Pancreas (tissue), 10 donors: ENCODE measurements around the gene WRNIP1. TPM values are rescaled to one million over a fixed set of nuclear protein-coding genes. Genes with fewer than 3 reads are reported as not detected.

Experiments
- ATAC-seq, 4 donors: fragments of 200-7000 bp; cut with Tn5 transposase; one replicate each; pipeline versions ENCODE4 v1.8.0 to v1.9.1; 2020; ENCODE audit warnings: mild to moderate bottlenecking in 4 of 4, moderate library complexity in 4 of 4
- DNase-seq, 6 donors: peaks; one replicate each; pipeline ENCODE4 v3.0.0-alpha.2; 2020
- FAIRE-seq: peaks from 2 replicates; lab custom pipeline; 2012; peaks lifted over from hg19 to GRCh38; lab: Jason Lieb, UNC
- H3K27ac ChIP-seq, 4 donors: fragments of 200-600 bp; sonication (generic); 1 replicate in 3 of 4; 2 replicates in 1 of 4; pipeline versions ENCODE4 v1.5.0 to v1.8.0; 2020
- H3K27me3 ChIP-seq, 4 donors: fragments of 200-600 bp; one replicate each; pipeline ENCODE4 v1.8.0; 2021
- H3K36me3 ChIP-seq, 3 donors: fragments of 200-600 bp; sonication (generic) in 1 of 3; one replicate each; pipeline versions ENCODE4 v1.5.0 to v1.8.0; 2020 to 2021
- H3K4me1 ChIP-seq, 3 donors: fragments of 200-600 bp; one replicate each; pipeline ENCODE4 v1.8.0; 2021
- H3K4me3 ChIP-seq, 4 donors: fragments of 200-600 bp; sonication (generic) in 2 of 4; one replicate each; pipeline versions ENCODE4 v1.5.0 to v1.8.0; 2020 to 2021
- H3K9me3 ChIP-seq, 4 donors: fragments of 200-600 bp; one replicate each; pipeline ENCODE4 v1.8.0; 2021
- WGBS, 2 donors: extraction: QIAGEN DNeasy Blood & Tissue Kit; methylation state at CpG; one replicate each; pipeline ENCODE4 v1.1.7; 2013; 5-methylcytosine and 5-hydroxymethylcytosine counted together
- intact Hi-C, 3 donors: fragments of 100-400 bp; cut with DNase I; formaldehyde crosslinking; loops; one replicate each; pipeline versions ENCODE4 v1.11.1 to v1.14.2; 2022
- polyA plus RNA-seq, 2 donors: library from polyadenylated mRNA; stranded (reverse); fragments of 200-250 nt; gene quantifications; one replicate each; pipeline ENCODE4 v1.2.3, GENCODE V29; 2013
- total RNA-seq, 6 donors: library from RNA; stranded (reverse); fragmentation: NEBNext Ultra II Directional in 4 of 6; extraction: Animal tissue kit (Norgen Biotek cat#: 25700) in 4 of 6; gene quantifications; one replicate each; pipeline versions ENCODE4 v1.2.1 to v1.2.4, GENCODE V29; 2021 to 2023
- TF ChIP-seq, protein P1 (sequence below), 4 donors: fragments of 200-600 bp; sonication (generic) in 3 of 4; IDR thresholded peaks; one replicate each; pipeline versions ENCODE4 v1.5.0 to v1.8.0; 2021; ENCODE audit warnings: antibody characterized with exemption in 4 of 4
- donor health status: healthy with polysubstance abuse.
- donor health status: DM: no; HTN: no; CAD: no; lungs with moderate emphysema.
- donor health status: DM: no; HTN: no; CAD: no.
- donor health status: control.
- donor health status: control.
- donor health status: Bipolar disorder and iron deficiency.
- donor health status: DM: yes; HTN: yes; CAD: no.
- donor health status: DM: no; HTN: no; CAD: no.
- donor health status: DM: no; HTN: no; CAD: no.
- donor health status: DM: yes; HTN: yes; CAD: no.

The WRNIP1 gene
- total and polyA plus RNA-seq, 8 donors = 19.2 to 45.7 (median 23.8) TPM

- intact Hi-C loops = no loop called here
- no peaks in the 10 kb centered on the region for H3K27me3 ChIP-seq
- WGBS, 2 donors = 72 to 76% methylated on average over 22 of the region's 22 CpGs
- H3K4me1 ChIP-seq = no peaks in the 10 kb centered on the region
- H3K36me3 ChIP-seq = no peaks in the 10 kb centered on the region
- TF ChIP-seq, protein P1, sequence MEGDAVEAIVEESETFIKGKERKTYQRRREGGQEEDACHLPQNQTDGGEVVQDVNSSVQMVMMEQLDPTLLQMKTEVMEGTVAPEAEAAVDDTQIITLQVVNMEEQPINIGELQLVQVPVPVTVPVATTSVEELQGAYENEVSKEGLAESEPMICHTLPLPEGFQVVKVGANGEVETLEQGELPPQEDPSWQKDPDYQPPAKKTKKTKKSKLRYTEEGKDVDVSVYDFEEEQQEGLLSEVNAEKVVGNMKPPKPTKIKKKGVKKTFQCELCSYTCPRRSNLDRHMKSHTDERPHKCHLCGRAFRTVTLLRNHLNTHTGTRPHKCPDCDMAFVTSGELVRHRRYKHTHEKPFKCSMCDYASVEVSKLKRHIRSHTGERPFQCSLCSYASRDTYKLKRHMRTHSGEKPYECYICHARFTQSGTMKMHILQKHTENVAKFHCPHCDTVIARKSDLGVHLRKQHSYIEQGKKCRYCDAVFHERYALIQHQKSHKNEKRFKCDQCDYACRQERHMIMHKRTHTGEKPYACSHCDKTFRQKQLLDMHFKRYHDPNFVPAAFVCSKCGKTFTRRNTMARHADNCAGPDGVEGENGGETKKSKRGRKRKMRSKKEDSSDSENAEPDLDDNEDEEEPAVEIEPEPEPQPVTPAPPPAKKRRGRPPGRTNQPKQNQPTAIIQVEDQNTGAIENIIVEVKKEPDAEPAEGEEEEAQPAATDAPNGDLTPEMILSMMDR (IDR thresholded peaks at IDR 0.05) = no peak
- no peak for FAIRE-seq
- H3K4me3 ChIP-seq = no peak overlapping the region
- no peaks in the 10 kb centered on the region for H3K9me3 ChIP-seq
- DNase-seq = no peak
- no peak overlapping the region for H3K27ac ChIP-seq
- no peak for ATAC-seq
These were observed 31.3 kb upstream of the WRNIP1 start for GRCh38 chr6:2733736-2734480.

DNA sequence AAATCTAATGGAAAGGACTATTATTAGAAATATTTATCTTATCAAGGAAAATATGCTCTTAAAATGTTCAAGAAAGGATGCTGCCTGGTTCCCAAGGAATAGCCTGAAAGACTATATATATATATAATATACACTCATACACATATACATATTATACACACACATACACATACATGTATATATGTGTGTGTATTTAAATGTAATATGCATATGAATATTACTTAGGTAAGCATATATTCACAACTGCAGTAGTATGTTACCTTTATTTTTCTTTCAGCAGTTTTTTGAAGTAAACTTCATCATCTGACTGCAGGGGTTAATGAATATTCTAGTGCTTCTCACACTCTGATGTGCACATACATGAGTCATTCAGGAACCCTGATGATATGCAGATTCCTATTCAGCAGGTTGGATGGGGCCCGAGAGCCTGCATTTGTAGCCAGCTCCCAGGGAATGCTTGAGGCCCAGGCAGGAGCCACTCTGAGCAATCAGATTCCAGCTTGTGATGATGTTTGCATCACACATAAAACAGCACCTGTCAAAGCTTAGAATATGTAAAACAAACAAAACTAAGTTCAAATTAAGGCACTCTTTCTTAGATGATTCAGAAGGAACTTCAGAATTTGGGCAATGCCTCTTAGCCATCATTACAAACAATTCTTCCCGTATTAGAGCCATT lies 30.6 kb upstream of the WRNIP1 start:
- H3K27me3 ChIP-seq = no peaks in the 10 kb centered on the region
- TF ChIP-seq, protein P1 (IDR thresholded peaks at IDR 0.05) = no peak
- H3K36me3 ChIP-seq = no peaks in the 10 kb centered on the region
- no peak for DNase-seq
- intact Hi-C loops = no loop called here
- no peak overlapping the region for H3K27ac ChIP-seq
- no peak for FAIRE-seq
- H3K4me3 ChIP-seq = no peak overlapping the region
- no peaks in the 10 kb centered on the region for H3K4me1 ChIP-seq
- 76 to 78% methylated on average over 2 of the region's 2 CpGs for WGBS, 2 donors
- no peak for ATAC-seq
- no peaks in the 10 kb centered on the region for H3K9me3 ChIP-seq

- ATAC-seq = no peak
- Histone ChIP-seq H3K4me1 (peaks cover 0 to 2% (median 1%) of the 10 kb centered on the region in 3 donors), H3K4me3 (no peak overlapping the region), H3K36me3 (no peaks in the 10 kb centered on the region), H3K27ac (no peak overlapping the region), H3K27me3 (no peaks in the 10 kb centered on the region), H3K9me3 (no peaks in the 10 kb centered on the region)
- no peak for FAIRE-seq
- TF ChIP-seq, protein P1 (IDR thresholded peaks at IDR 0.05) = no peak
- 31 to 58% methylated on average over 3 of the region's 3 CpGs for WGBS, 2 donors
- no peak for DNase-seq
- intact Hi-C loops = no loop called here
These were observed 27.3 kb upstream of the WRNIP1 start for GRCh38 chr6:2737885-2738284.

DNA sequence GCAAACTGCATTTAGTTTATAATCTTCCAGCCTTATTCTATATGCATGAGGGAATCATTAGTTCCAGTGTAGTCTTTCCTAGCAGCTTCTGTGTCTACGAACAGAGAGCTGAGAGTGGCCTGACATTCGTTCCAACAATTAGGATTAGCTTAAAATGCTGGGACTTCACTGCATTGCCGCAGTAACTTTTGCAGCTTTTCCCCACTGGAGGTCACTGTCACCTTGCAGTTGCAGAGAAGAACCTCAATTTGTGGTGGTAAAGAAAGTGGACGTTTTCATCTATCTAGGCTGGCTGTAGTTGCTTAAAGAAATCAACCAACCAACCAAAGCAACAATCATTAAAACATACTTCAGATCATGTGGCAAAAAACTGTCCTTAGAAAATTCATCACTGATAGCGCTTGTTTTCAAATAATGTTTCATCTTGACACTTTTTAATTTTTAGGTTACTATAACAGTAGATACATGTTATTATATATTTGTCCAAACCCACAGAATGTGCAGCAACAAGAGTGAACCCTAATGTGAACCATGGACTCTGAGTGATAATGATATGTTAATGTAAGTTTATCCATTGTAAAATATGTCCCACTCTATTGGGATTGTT lies 26.7 kb upstream of the WRNIP1 start:
- peak; percentile 58 to 87 (median 86) for ATAC-seq
- Histone ChIP-seq H3K27me3 (no peaks in the 10 kb centered on the region), H3K27ac (no peak overlapping the region), H3K4me1 (peaks cover 0 to 7% (median 7%) of the 10 kb centered on the region in 3 donors), H3K36me3 (no peaks in the 10 kb centered on the region), H3K9me3 (no peaks in the 10 kb centered on the region), H3K4me3 (no peak overlapping the region)
- intact Hi-C loops = no loop called here
- WGBS, 2 donors = 21 to 25% methylated on average over 5 of the region's 5 CpGs
- FAIRE-seq = no peak
- DNase-seq = peak in 3 of 6 donors; percentile 35 to 65 (median 39)
- TF ChIP-seq, protein P1 (IDR thresholded peaks at IDR 0.05) = peak; percentile 18 to 54 (median 44)
